Memory B cell (primary cell): ENCODE data around the gene KRTAP5-6.
"Not testable (repeated sequence)": the region's sequence is repeated elsewhere in the genome, so short reads cannot be mapped to it uniquely, and the experiment has no call there.

Experiments used
- ATAC-seq: fragments of 150-1000 bp; cut with Tn5 transposase; 2 replicates; pipeline ENCODE4 v1.10.0; 2021; ENCODE audit warnings: low read depth, mild to moderate bottlenecking, moderate library complexity
- DNase-seq, 2 donors: peaks; one replicate each; pipeline ENCODE4 v3.0.0; 2022; ENCODE audit warnings: low spot score in 2 of 2
- H3K27ac Mint-ChIP-seq: one replicate; pipeline ENCODE4 v1.8.0; 2022; ENCODE audit warnings: mild to moderate bottlenecking, moderate library complexity, mixed read lengths
- H3K27me3 Mint-ChIP-seq: one replicate; pipeline ENCODE4 v1.8.0; 2022; ENCODE audit warnings: mixed read lengths
- H3K36me3 Mint-ChIP-seq: one replicate; pipeline ENCODE4 v1.8.0; 2022; ENCODE audit warnings: mild to moderate bottlenecking, mixed read lengths
- H3K4me1 Mint-ChIP-seq: one replicate; pipeline ENCODE4 v1.8.0; 2022; ENCODE audit warnings: mixed read lengths
- H3K4me3 Mint-ChIP-seq: one replicate; pipeline ENCODE4 v1.8.0; 2022; ENCODE audit warnings: mild to moderate bottlenecking, moderate library complexity, mixed read lengths
- H3K9me3 Mint-ChIP-seq: one replicate; pipeline ENCODE4 v1.8.0; 2022; ENCODE audit warnings: mixed read lengths

KRTAP5-6 gene

DNA sequence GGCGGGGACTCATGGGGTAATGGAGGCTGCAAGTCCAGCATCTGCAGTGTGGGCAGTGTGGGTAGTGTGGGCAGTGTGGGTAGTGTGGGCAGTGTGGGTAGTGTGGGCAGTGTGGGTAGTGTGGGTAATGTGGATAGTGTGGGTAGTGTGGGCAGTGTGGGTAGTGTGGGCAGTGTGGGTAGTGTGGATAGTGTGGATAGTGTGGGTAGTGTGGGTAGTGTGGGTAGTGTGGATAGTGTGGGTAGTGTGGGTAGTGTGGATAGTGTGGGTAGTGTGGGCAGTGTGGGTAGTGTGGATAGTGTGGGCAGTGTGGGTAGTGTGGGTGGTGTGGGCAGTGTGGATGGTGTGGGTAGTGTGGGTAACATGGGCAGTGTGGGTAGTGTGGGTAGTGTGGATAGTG, 26.5 kb upstream of the KRTAP5-6 start:
- H3K4me3 Mint-ChIP-seq, H3K27ac Mint-ChIP-seq, DNase-seq, H3K4me1 Mint-ChIP-seq, H3K9me3 Mint-ChIP-seq, ATAC-seq, H3K36me3 Mint-ChIP-seq: not testable (repeated sequence)
- H3K27me3 Mint-ChIP-seq, result peaks cover 10% of the 10 kb centered on the region

- H3K4me3 Mint-ChIP-seq, result no peak overlapping the region
- ATAC-seq (no peak), DNase-seq (no peak)
- no peaks in the 10 kb centered on the region for H3K9me3 Mint-ChIP-seq
- H3K27ac Mint-ChIP-seq, result no peak overlapping the region
- peaks cover 10% of the 10 kb centered on the region for H3K27me3 Mint-ChIP-seq
- H3K36me3 Mint-ChIP-seq, result no peaks in the 10 kb centered on the region
- peaks cover 3% of the 10 kb centered on the region for H3K4me1 Mint-ChIP-seq
Observed at GRCh38 chr11:1670905-1671371, 26.1 kb upstream of the KRTAP5-6 start.

GRCh38 chr11:1671658-1672057, 25.3 kb upstream of the KRTAP5-6 start:
- ATAC-seq, result no peak
- peaks cover 10% of the 10 kb centered on the region for H3K27me3 Mint-ChIP-seq
- peaks cover 3% of the 10 kb centered on the region for H3K4me1 Mint-ChIP-seq
- no peak for DNase-seq
- H3K27ac Mint-ChIP-seq, result no peak overlapping the region
- no peaks in the 10 kb centered on the region for H3K36me3 Mint-ChIP-seq
- H3K9me3 Mint-ChIP-seq, result no peaks in the 10 kb centered on the region
- H3K4me3 Mint-ChIP-seq, result no peak overlapping the region

GRCh38 chr11:1672613-1673350, 24.2 kb upstream of the KRTAP5-6 start:
- Mint-ChIP-seq H3K4me3 (no peak overlapping the region), H3K4me1 (peaks cover 3% of the 10 kb centered on the region)

DNA sequence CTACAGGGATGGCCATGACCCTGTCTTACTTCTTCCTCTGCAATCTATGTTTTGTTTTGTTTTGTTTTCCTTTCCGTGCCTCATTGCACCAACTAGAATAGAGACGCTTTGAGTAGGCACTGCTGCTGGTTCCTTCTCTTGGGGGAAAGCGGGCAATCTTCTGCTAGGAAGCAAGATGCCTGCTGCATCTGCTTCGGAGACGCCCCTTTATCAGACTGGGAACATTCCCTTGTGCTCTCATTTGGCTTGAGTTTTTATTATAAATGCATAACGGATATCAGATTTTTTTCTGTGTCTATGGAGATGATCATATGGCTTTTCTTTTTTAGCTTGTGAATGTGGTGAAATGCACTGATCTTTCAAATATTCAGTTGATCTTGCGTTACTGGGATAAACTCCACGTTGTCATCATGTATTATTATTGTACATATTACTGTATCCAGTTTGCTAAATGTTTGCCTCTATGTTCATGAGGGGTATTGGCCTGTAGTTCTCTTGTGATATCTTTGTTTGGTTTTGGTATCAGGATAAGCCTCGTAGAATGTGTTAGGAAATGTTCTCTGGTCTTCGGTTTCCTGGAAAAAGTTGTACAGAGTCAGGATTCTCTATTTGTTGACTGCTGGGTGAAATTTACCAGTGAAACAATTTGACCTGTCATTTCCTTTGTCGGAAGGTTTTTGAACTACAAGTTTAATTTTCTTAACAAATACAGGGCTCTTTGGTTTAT, 23.4 kb upstream of the KRTAP5-6 start:
- H3K9me3 Mint-ChIP-seq, result no peaks in the 10 kb centered on the region
- H3K36me3 Mint-ChIP-seq, result no peaks in the 10 kb centered on the region
- peaks cover 11% of the 10 kb centered on the region for H3K27me3 Mint-ChIP-seq
- DNase-seq (no peak), ATAC-seq (no peak)
- no peak overlapping the region for H3K27ac Mint-ChIP-seq
- H3K4me3 Mint-ChIP-seq, result no peak overlapping the region
- peaks cover 3% of the 10 kb centered on the region for H3K4me1 Mint-ChIP-seq

More at GRCh38 chr11:1672613-1673350, 24.2 kb upstream of the KRTAP5-6 start:
- no peaks in the 10 kb centered on the region for H3K9me3 Mint-ChIP-seq
- ATAC-seq (no peak), DNase-seq (no peak)
- H3K36me3 Mint-ChIP-seq, result no peaks in the 10 kb centered on the region
- peaks cover 13% of the 10 kb centered on the region for H3K27me3 Mint-ChIP-seq
- H3K27ac Mint-ChIP-seq, result no peak overlapping the region

GRCh38 chr11:1674173-1675131, 22.5 kb upstream of the KRTAP5-6 start:
- Mint-ChIP-seq H3K36me3 (no peaks in the 10 kb centered on the region), H3K4me1 (peaks cover 3% of the 10 kb centered on the region), H3K27me3 (peaks cover 11% of the 10 kb centered on the region), H3K9me3 (no peaks in the 10 kb centered on the region), H3K27ac (no peak overlapping the region), H3K4me3 (no peak overlapping the region)
- DNase-seq (no peak), ATAC-seq (no peak)

GRCh38 chr11:1675536-1676228, 21.3 kb upstream of the KRTAP5-6 start:
- H3K36me3 Mint-ChIP-seq, result no peaks in the 10 kb centered on the region
- H3K27me3 Mint-ChIP-seq, result peaks cover 5% of the 10 kb centered on the region
- H3K27ac Mint-ChIP-seq, result no peak overlapping the region
- no peak overlapping the region for H3K4me3 Mint-ChIP-seq
- H3K4me1 Mint-ChIP-seq, result no peaks in the 10 kb centered on the region
- DNase-seq (no peak), ATAC-seq (no peak)
- no peaks in the 10 kb centered on the region for H3K9me3 Mint-ChIP-seq

DNA sequence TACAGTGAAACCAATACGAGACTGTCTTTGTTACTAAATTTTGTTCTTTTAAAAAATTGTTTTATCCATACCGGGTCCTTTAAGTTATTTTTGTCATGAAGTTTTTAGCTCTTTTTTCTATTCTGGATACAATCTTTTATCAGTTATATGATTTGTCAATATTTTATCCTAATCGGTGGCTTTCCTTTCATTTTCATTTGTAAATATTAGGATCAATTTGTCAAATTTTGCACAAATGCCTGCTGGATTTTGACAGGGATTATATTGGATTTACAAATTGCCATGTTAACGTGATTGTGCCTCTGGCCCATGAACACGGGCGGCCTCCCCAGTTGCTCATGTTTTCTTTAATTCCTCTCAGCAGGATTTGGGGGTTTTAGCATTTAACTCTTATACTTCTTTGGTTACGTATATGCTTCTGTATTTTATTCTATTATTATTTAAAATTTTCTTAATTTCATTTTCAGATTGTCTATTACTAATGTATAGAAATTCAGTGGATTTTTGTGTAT, 20.7 kb upstream of the KRTAP5-6 start:
- Mint-ChIP-seq H3K9me3 (no peaks in the 10 kb centered on the region), H3K36me3 (no peaks in the 10 kb centered on the region), H3K4me3 (no peak overlapping the region), H3K27me3 (peaks cover 3% of the 10 kb centered on the region), H3K27ac (no peak overlapping the region), H3K4me1 (no peaks in the 10 kb centered on the region)
- DNase-seq, result no peak
- no peak for ATAC-seq

DNA sequence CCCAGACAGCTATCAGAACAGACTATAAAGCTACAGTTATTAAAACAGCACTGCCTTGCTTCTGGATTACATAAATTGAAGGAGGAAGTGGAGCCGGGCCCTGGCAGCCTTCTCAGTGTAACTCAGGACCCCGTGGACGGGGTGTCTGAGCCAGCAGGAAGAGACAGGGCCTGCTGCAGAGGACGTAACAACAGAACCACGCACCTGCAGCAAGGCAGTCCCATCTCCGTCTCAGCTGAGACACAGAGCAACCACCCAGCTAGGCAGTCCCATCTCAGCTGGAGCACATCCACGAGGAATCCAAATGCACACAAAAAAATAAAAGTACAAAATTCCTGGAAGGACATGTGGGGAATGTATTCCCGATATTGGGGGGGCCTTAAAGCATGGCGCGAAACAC, 17.1 kb upstream of the KRTAP5-6 start:
- H3K4me1 Mint-ChIP-seq, result no peaks in the 10 kb centered on the region
- ATAC-seq, result no peak
- peaks cover 3% of the 10 kb centered on the region for H3K27me3 Mint-ChIP-seq

GRCh38 chr11:1682225-1682905, 14.6 kb upstream of the KRTAP5-6 start:
- ATAC-seq, result no peak
- H3K9me3 Mint-ChIP-seq, result no peaks in the 10 kb centered on the region
- no peaks in the 10 kb centered on the region for H3K36me3 Mint-ChIP-seq
- no peak overlapping the region for H3K27ac Mint-ChIP-seq
- H3K4me1 Mint-ChIP-seq, result no peaks in the 10 kb centered on the region
- H3K27me3 Mint-ChIP-seq, result peaks cover 5% of the 10 kb centered on the region
- no peak overlapping the region for H3K4me3 Mint-ChIP-seq
- DNase-seq, result no peak

More for the DNA sequence above, 17.1 kb upstream of the KRTAP5-6 start:
- no peak overlapping the region for H3K4me3 Mint-ChIP-seq
- no peaks in the 10 kb centered on the region for H3K9me3 Mint-ChIP-seq
- no peaks in the 10 kb centered on the region for H3K36me3 Mint-ChIP-seq
- DNase-seq, result no peak
- no peak overlapping the region for H3K27ac Mint-ChIP-seq

- H3K4me3 Mint-ChIP-seq, H3K9me3 Mint-ChIP-seq, H3K36me3 Mint-ChIP-seq, H3K27me3 Mint-ChIP-seq, H3K4me1 Mint-ChIP-seq, ATAC-seq, DNase-seq, H3K27ac Mint-ChIP-seq: not testable (repeated sequence)
Observed at GRCh38 chr11:1683216-1683615, 13.8 kb upstream of the KRTAP5-6 start.

DNA sequence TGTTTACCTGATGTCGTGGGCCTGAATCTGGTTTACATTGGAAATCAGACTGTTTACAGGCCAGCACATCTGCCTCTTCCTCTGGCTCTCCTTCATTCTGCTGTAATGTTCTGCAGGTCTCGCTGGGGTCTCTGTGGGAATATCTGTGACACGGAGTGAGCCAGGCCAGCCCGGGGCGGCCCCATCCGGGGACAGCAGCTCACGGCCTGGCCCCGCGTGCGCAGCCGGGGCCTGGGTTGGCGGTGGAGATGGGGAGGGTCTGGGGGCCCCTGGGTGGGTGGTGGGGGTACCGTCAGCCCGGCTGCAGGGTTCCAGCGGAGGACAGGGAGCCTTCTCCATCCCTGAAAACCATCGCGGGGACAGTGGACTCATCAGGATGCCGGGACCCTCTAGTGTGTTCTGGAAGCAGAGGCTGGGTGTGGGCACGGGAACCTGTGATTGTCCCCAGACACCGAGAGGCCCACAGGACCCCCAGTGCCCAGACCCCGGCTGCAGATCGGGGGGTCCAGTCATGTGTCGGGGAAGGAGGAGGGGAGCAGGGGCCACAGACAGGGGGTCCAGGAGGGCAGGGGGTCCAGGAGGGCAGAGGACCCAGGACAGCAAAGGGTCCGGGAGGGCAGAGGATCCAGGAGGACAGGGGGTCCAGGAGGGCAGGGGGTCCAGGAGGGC, 13.0 kb upstream of the KRTAP5-6 start:
- H3K4me3 Mint-ChIP-seq, DNase-seq, H3K9me3 Mint-ChIP-seq, ATAC-seq, H3K27ac Mint-ChIP-seq, H3K27me3 Mint-ChIP-seq, H3K36me3 Mint-ChIP-seq, H3K4me1 Mint-ChIP-seq: not testable (repeated sequence)
